Caco-2 (cell line): ENCODE measurements around the gene RNGTT. TPM values are rescaled to one million over a fixed set of nuclear protein-coding genes. Genes with fewer than 3 reads are reported as not detected.

Source experiments
- BruUV-seq: library from RNA; stranded (reverse); fragments of 400-500 nt; replicated peaks from 2 replicates; lab custom pipeline; 2021; lab: Mats Ljungman, UMichigan
- CTCF ChIA-PET: fragments of 300-600 bp; sonication (Branson Sonifier 250); formaldehyde crosslinking; loops from one replicate; lab custom pipeline; 2022; ENCODE audit warnings: antibody characterized with exemption; lab: Charles Lee
- POLR2A ChIA-PET: fragments of 300-600 bp; sonication (Branson Sonifier 250); formaldehyde crosslinking; loops from one replicate; lab custom pipeline; 2022; ENCODE audit warnings: antibody characterized with exemption; lab: Charles Lee
- DNase-seq, 2 experiments: peaks; one replicate each; pipeline versions ENCODE4 v3.0.0 to v3.0.0-alpha.2; 2020 to 2022
- H3K27me3 ChIP-seq: replicated peaks from 2 replicates; pipeline ENCODE4 v1.6.0; 2011; ENCODE audit warnings: low read length; ENCODE audit not compliant: control insufficient read depth, insufficient read depth
- H3K36me3 ChIP-seq: 2 replicates; pipeline ENCODE4 v1.5.1; 2011; ENCODE audit warnings: low read length; ENCODE audit not compliant: control insufficient read depth, insufficient read depth
- H3K4me1 ChIP-seq: fragments of 250-450 bp; sonication (Bioruptor Pico); 2 replicates; pipeline ENCODE4 v1.5.1; 2020; ENCODE audit warnings: mild to moderate bottlenecking
- H3K4me3 ChIP-seq: 2 replicates; pipeline ENCODE4 v1.5.1; 2011; ENCODE audit warnings: low read depth, mild to moderate bottlenecking, control low read depth, low read length
- H3K9me3 ChIP-seq: fragments of 250-450 bp; sonication (Bioruptor Pico); 2 replicates; pipeline ENCODE4 v1.5.1; 2020; ENCODE audit warnings: mild to moderate bottlenecking, moderate library complexity
- H3K27ac Mint-ChIP-seq: one replicate; pipeline ENCODE4 v1.8.0; 2022; ENCODE audit warnings: mixed read lengths; ENCODE audit not compliant: unreplicated experiment
- H3K27me3 Mint-ChIP-seq: one replicate; pipeline ENCODE4 v1.8.0; 2022; ENCODE audit warnings: mixed read lengths; ENCODE audit not compliant: insufficient read depth, unreplicated experiment
- H3K36me3 Mint-ChIP-seq: one replicate; pipeline ENCODE4 v1.8.0; 2022; ENCODE audit warnings: mild to moderate bottlenecking, mixed read lengths; ENCODE audit not compliant: insufficient read depth, unreplicated experiment
- H3K4me1 Mint-ChIP-seq: one replicate; pipeline ENCODE4 v1.8.0; 2022; ENCODE audit warnings: low read depth, mixed read lengths; ENCODE audit not compliant: unreplicated experiment
- H3K4me3 Mint-ChIP-seq: one replicate; pipeline ENCODE4 v1.8.0; 2022; ENCODE audit warnings: mild to moderate bottlenecking, moderate library complexity, mixed read lengths; ENCODE audit not compliant: unreplicated experiment
- H3K9me3 Mint-ChIP-seq: one replicate; pipeline ENCODE4 v1.8.0; 2022; ENCODE audit warnings: mixed read lengths; ENCODE audit not compliant: unreplicated experiment
- intact Hi-C: fragments of 100-400 bp; cut with micrococcal nuclease; formaldehyde crosslinking; loops from one replicate; pipeline ENCODE4 v1.10.0; 2022; ENCODE audit not compliant: unreplicated experiment
- total RNA-seq: library from RNA; stranded (reverse); gene quantifications from 2 replicates; pipeline ENCODE4 v1.2.3, GENCODE V29; 2022
- TF ChIP-seq, protein P1 (sequence below), 2 experiments: fragments of 200-600 bp in 1 of 2; IDR thresholded peaks; 1 replicate in 1 of 2; 2 replicates in 1 of 2; pipeline versions ENCODE4 v1.5.1 to v1.8.0; 2011 to 2022; ENCODE audit warnings: antibody characterized with exemption in 1 of 2, control low read depth in 1 of 2, inconsistent platforms in 1 of 2, low read depth in 1 of 2, low read length in 1 of 2, mild to moderate bottlenecking in 1 of 2, moderate library complexity in 1 of 2; ENCODE audit not compliant: insufficient read depth in 1 of 2, severe bottlenecking in 1 of 2, unreplicated experiment in 1 of 2

RNGTT gene
- total RNA-seq, 1 experiment from 2014 or later = 17.7 TPM

DNA sequence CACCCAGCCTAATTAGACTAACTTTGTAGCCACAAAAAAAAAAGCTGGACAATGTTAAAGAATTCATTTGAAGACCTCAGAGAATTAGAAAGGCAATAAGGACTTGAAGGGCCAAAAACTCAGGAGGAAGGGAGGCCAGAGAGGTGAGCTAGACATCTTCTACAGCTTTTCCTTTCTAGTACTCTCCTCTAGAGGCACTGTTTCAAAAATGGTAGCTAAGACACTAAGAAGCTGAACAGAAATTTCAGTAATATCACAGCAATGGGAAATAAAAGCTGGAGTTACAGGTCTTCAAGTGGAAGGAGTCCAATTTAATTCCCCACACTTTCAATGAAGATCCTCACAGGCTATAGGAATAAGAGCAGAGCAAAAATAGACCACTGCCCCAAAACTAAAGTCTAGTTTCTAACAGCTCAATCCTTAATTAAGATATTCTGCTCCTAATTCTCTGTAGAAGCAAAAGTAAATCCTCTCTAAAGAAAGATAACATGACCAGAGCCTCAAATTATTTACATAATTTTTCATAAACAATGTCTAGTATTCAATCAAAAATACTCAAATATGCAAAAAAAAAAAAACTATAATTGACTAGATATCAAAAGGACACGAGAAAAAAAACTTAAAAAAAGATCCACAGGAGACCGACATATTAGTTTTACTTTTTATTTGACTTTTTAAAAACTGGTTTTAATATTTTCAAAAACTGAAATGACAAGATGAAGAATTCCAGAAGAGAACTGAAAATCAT, 63.7 kb downstream of the RNGTT start:
- H3K4me1 ChIP-seq = no peaks in the 10 kb centered on the region
- H3K27me3 ChIP-seq = no peaks in the 10 kb centered on the region
- Mint-ChIP-seq H3K27ac (no peak overlapping the region), H3K4me1 (no peaks in the 10 kb centered on the region), H3K36me3 (peaks cover 18% of the 10 kb centered on the region), H3K9me3 (no peaks in the 10 kb centered on the region), H3K27me3 (no peaks in the 10 kb centered on the region), H3K4me3 (no peak overlapping the region)
- BruUV-seq = no TSS peak
- POLR2A ChIA-PET = no interaction called here
- no peak overlapping the region for H3K4me3 ChIP-seq
- TF ChIP-seq, protein P1, sequence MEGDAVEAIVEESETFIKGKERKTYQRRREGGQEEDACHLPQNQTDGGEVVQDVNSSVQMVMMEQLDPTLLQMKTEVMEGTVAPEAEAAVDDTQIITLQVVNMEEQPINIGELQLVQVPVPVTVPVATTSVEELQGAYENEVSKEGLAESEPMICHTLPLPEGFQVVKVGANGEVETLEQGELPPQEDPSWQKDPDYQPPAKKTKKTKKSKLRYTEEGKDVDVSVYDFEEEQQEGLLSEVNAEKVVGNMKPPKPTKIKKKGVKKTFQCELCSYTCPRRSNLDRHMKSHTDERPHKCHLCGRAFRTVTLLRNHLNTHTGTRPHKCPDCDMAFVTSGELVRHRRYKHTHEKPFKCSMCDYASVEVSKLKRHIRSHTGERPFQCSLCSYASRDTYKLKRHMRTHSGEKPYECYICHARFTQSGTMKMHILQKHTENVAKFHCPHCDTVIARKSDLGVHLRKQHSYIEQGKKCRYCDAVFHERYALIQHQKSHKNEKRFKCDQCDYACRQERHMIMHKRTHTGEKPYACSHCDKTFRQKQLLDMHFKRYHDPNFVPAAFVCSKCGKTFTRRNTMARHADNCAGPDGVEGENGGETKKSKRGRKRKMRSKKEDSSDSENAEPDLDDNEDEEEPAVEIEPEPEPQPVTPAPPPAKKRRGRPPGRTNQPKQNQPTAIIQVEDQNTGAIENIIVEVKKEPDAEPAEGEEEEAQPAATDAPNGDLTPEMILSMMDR (IDR thresholded peaks at IDR 0.05; ENCODE audit: insufficient read depth in 1 of 2, low read depth in 1 of 2, low read length in 1 of 2, severe bottlenecking in 1 of 2, unreplicated experiment in 1 of 2) = peak; percentile 23 to 28
- intact Hi-C loops = no loop called here
- CTCF ChIA-PET = interaction anchor here (0.8 to 1.4 kb wide), 2 partner anchors 19 to 64 kb away, joined by 5 read pairs; partner anchors contain the start of gene RNGTT
- peak in 1 of 2 experiments; percentile 2 for DNase-seq
- H3K9me3 ChIP-seq = no peaks in the 10 kb centered on the region
- H3K36me3 ChIP-seq = no peaks in the 10 kb centered on the region

DNA sequence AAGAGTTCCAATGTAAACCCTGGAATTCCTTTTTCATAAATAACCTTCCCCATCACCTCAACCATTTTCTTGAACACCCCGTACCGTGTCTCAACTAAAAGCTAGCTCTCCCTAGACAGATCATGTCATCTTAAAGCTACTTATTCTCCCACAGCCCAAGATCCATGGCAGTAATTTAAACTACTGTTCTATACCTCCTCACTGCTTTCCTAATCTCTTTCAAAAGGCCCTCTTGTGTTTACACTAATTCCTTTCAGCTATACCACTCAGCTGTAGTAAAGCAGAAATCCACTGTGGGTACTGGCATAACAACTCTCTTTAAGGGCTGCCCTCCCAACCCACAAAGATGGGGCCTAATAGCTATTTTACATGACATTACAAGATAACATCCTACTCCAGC, 67.5 kb downstream of the RNGTT start:
- Mint-ChIP-seq H3K27me3 (no peaks in the 10 kb centered on the region), H3K4me3 (no peak overlapping the region), H3K9me3 (no peaks in the 10 kb centered on the region), H3K27ac (no peak overlapping the region), H3K36me3 (peaks cover 6% of the 10 kb centered on the region), H3K4me1 (no peaks in the 10 kb centered on the region)
- no peak for DNase-seq
- no peak overlapping the region for H3K4me3 ChIP-seq
- no TSS peak for BruUV-seq
- no peaks in the 10 kb centered on the region for H3K4me1 ChIP-seq
- H3K27me3 ChIP-seq = no peaks in the 10 kb centered on the region
- H3K36me3 ChIP-seq = no peaks in the 10 kb centered on the region
- ChIA-PET POLR2A (no interaction called here), CTCF (no interaction called here)
- H3K9me3 ChIP-seq = no peaks in the 10 kb centered on the region
- intact Hi-C loops = no loop called here
- TF ChIP-seq, protein P1 (IDR thresholded peaks at IDR 0.05; ENCODE audit: insufficient read depth in 1 of 2, low read depth in 1 of 2, low read length in 1 of 2, severe bottlenecking in 1 of 2, unreplicated experiment in 1 of 2) = no peak

DNA sequence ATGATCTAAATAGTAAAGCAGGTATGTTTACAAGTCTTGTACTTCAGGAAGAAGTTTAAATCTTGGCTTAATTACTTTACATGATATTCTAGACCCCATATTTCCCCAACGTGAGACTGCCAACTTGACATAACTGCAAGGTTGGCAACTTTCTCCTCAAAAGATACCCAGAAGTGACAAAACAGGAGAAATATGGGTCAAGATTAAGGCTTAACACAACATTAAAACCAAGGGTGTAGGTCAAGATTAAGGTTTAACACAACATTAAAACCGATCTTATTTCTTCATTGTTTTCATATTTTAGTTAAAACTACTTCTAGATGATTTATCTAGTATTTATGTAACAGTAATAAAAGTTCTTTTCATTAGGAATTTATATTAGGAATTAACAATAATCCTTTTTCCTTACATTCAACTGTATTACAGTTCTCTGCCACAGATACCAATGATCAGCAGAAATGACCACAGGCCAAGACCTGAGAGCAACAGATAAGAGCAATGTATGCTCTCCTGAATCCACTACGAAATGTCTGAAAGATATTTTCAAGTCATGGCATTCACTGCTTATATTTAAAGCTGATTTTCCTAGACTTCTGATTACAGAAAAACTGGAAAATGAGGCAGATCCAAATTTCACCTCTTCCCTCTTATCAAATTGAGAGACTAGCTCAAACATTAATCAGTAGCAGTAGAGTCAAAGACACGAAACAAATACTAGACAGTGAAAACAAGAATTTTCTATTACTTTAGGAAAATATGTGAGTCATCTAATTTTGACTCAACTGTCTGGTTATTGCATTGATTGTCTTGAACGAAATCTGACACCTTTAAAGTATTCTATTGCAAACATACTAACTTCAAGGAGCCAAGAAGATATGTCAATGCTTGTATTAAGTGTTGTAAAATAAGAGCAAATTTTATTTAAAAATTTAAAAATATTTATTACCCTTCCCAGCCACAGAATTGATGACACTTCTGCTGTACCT, 72.3 kb downstream of the RNGTT start:
- no peaks in the 10 kb centered on the region for H3K4me1 Mint-ChIP-seq
- TF ChIP-seq, protein P1 (IDR thresholded peaks at IDR 0.05; ENCODE audit: insufficient read depth in 1 of 2, low read depth in 1 of 2, low read length in 1 of 2, severe bottlenecking in 1 of 2, unreplicated experiment in 1 of 2) = no peak
- Histone ChIP-seq H3K36me3 (no peaks in the 10 kb centered on the region), H3K9me3 (no peaks in the 10 kb centered on the region), H3K27me3 (no peaks in the 10 kb centered on the region), H3K4me3 (no peak overlapping the region), H3K4me1 (no peaks in the 10 kb centered on the region)
- no peak overlapping the region for H3K27ac Mint-ChIP-seq
- no TSS peak for BruUV-seq
- H3K36me3 Mint-ChIP-seq = peaks cover 9% of the 10 kb centered on the region
- no peak for DNase-seq
- intact Hi-C loops = no loop called here
- ChIA-PET CTCF (no interaction called here), POLR2A (no interaction called here)
- no peaks in the 10 kb centered on the region for H3K9me3 Mint-ChIP-seq
- no peak overlapping the region for H3K4me3 Mint-ChIP-seq
- H3K27me3 Mint-ChIP-seq = no peaks in the 10 kb centered on the region
